PFSK-1 (cell line): ENCODE measurements around the gene GRK7.

Experiments used
- FOXP2 ChIP-seq: optimal IDR thresholded peaks from 2 replicates; pipeline ENCODE3; 2011; ENCODE audit warnings: borderline replicate concordance, control low read depth, inconsistent platforms; ENCODE audit not compliant: insufficient read depth; ENCODE audit errors: extremely low read length, extremely low read depth
- POLR2AphosphoS5 ChIP-seq: IDR thresholded peaks from 2 replicates; pipeline ENCODE4 v1.6.1; 2012; ENCODE audit warnings: low read depth, mild to moderate bottlenecking, control low read depth, low read length, moderate library complexity
- REST ChIP-seq, 2 experiments: IDR thresholded peaks; 2 replicates each; pipeline versions ENCODE4 v1.6.1 to v1.8.0; 2011 to 2012; ENCODE audit warnings: low read depth in 2 of 2, low read length in 2 of 2, control low read depth in 1 of 2, inconsistent platforms in 1 of 2, mild to moderate bottlenecking in 1 of 2, moderate library complexity in 1 of 2; ENCODE audit not compliant: insufficient read depth in 1 of 2
- SIN3A ChIP-seq: IDR thresholded peaks from 2 replicates; pipeline ENCODE4 v1.6.1; 2012; ENCODE audit warnings: mild to moderate bottlenecking, low read length, moderate library complexity, borderline replicate concordance; ENCODE audit not compliant: insufficient read depth
- TAF1 ChIP-seq: IDR thresholded peaks from 2 replicates; pipeline ENCODE4 v1.6.1; 2012; ENCODE audit warnings: low read length, control low read depth, borderline replicate concordance; ENCODE audit not compliant: insufficient read depth

Gene GRK7

GRCh38 chr3:141767066-141767465, 3.9 kb downstream of the GRK7 start:
- TF ChIP-seq POLR2AphosphoS5 = no peak
- TF ChIP-seq REST (IDR thresholded peaks at IDR 0.05; ENCODE audit: insufficient read depth in 1 of 2, low read depth in 2 of 2, low read length in 2 of 2) = no peak
- TF ChIP-seq SIN3A = no peak
- TF ChIP-seq TAF1 = no peak
- no peak for TF ChIP-seq FOXP2

- no peak for TF ChIP-seq POLR2AphosphoS5
- no peak for TF ChIP-seq SIN3A
- no peak for TF ChIP-seq TAF1
- no peak for TF ChIP-seq REST (IDR thresholded peaks at IDR 0.05; ENCODE audit: insufficient read depth in 1 of 2, low read depth in 2 of 2, low read length in 2 of 2)
- TF ChIP-seq FOXP2 = no peak
Observed at GRCh38 chr3:141769221-141769894, 6.2 kb downstream of the GRK7 start.

GRCh38 chr3:141773676-141774075, 10.5 kb downstream of the GRK7 start:
- TF ChIP-seq POLR2AphosphoS5 (no peak), TAF1 (no peak), FOXP2 (no peak), SIN3A (no peak), REST (IDR thresholded peaks at IDR 0.05; ENCODE audit: insufficient read depth in 1 of 2, low read depth in 2 of 2, low read length in 2 of 2) (no peak)

- TF ChIP-seq FOXP2 (no peak), REST (IDR thresholded peaks at IDR 0.05; ENCODE audit: insufficient read depth in 1 of 2, low read depth in 2 of 2, low read length in 2 of 2) (no peak), POLR2AphosphoS5 (no peak), TAF1 (no peak), SIN3A (no peak)
Observed at GRCh38 chr3:141776376-141776775, 13.2 kb downstream of the GRK7 start.

GRCh38 chr3:141776885-141777284, 13.7 kb downstream of the GRK7 start:
- TF ChIP-seq REST (IDR thresholded peaks at IDR 0.05; ENCODE audit: insufficient read depth in 1 of 2, low read depth in 2 of 2, low read length in 2 of 2) = no peak
- TF ChIP-seq POLR2AphosphoS5 = no peak
- TF ChIP-seq SIN3A = no peak
- TF ChIP-seq FOXP2 = no peak
- TF ChIP-seq TAF1 = no peak
